Measurements from ENCODE around the gene IYD.

DNA sequence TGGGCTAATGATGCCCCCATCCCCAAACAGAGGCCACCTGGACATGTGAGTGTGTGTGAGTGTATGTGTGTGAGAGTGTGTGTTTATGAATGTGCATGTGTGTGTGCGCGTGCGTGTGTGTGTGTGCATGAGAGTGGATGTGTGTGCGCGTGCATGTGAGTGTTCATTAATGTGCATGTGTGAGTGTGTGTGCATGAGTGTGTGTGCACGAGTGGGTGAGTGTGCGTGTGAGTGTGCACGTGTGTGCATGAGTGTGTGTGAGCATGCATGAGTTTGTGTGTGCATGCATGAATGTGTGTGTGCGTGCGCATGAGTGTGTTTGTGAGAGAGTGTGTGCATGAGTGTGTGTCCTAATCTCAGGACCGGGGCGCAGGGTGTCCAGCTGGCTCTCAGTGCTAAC lies 1.3 kb downstream of the IYD start:
- TF ChIP-seq POLR2AphosphoS5 (IDR thresholded peaks at IDR 0.05; ENCODE audit: low read depth, low read length) (no peak), POLR2A (IDR thresholded peaks at IDR 0.05; ENCODE audit: low read depth, low read length) (no peak), TAF1 (IDR thresholded peaks at IDR 0.05; ENCODE audit: borderline replicate concordance, low read depth, low read length) (no peak)

All from GM12892 (cell line).